Esophagus squamous epithelium (tissue), 4 donors: ENCODE results near the gene MTRF1L.

Experiments used
- CTCF ChIP-seq, 6 experiments: fragments of 450-650 bp in 4 of 6; fragments of 200-600 bp in 2 of 6; sonication (generic) in 2 of 6; IDR thresholded peaks; one replicate each; pipeline ENCODE4 v1.5.1; 2016 to 2019; ENCODE audit warnings: antibody characterized with exemption in 6 of 6, mild to moderate bottlenecking in 4 of 6, moderate library complexity in 4 of 6
- POLR2A ChIP-seq, 4 donors: fragments of 450-650 bp; IDR thresholded peaks; one replicate each; pipeline ENCODE4 v1.6.1; 2017; ENCODE audit warnings: antibody characterized with exemption in 4 of 4, mild to moderate bottlenecking in 4 of 4, moderate library complexity in 3 of 4

GRCh38 chr6:152984513-152984872 lies 18.0 kb downstream of the MTRF1L start:
- no peak for TF ChIP-seq CTCF (IDR thresholded peaks at IDR 0.05)
- TF ChIP-seq POLR2A (IDR thresholded peaks at IDR 0.05) = no peak
